LNCaP clone FGC (cell line): ENCODE measurements around the gene EVPL.

Source experiments
- DNase-seq: peaks from one replicate; pipeline ENCODE4 v3.0.0-alpha.2; 2011; ENCODE audit warnings: low read depth
- H3K4me3 ChIP-seq: 2 replicates; pipeline ENCODE4 v1.5.1; 2011; ENCODE audit warnings: mild to moderate bottlenecking, low read depth, low read length, control low read depth
- TF ChIP-seq, protein P1 (sequence below): IDR thresholded peaks from 2 replicates; pipeline ENCODE4 v1.5.1; 2012; ENCODE audit warnings: mild to moderate bottlenecking; ENCODE audit not compliant: control insufficient read depth, insufficient read depth; ENCODE audit errors: extremely low read depth

Gene EVPL

DNA sequence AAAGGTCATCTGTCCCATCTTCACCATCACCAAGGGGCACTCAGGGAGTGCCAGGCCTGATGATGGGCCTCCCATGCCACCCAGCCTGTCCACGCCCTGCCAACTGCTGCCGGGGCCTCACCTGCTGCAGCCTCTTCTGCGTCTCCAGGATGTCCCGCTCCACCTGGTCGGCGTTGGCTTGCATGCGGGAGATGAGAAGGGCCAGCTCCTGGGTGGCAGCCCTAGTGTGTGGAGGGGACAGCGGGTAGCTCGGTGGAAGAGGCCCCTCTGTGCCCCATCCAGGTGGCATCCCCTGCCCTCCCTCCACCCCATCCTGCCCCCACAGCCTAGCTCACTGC, 3.2 kb downstream of the EVPL start:
- no peak for DNase-seq
- H3K4me3 ChIP-seq = no peak overlapping the region
- TF ChIP-seq, protein P1, sequence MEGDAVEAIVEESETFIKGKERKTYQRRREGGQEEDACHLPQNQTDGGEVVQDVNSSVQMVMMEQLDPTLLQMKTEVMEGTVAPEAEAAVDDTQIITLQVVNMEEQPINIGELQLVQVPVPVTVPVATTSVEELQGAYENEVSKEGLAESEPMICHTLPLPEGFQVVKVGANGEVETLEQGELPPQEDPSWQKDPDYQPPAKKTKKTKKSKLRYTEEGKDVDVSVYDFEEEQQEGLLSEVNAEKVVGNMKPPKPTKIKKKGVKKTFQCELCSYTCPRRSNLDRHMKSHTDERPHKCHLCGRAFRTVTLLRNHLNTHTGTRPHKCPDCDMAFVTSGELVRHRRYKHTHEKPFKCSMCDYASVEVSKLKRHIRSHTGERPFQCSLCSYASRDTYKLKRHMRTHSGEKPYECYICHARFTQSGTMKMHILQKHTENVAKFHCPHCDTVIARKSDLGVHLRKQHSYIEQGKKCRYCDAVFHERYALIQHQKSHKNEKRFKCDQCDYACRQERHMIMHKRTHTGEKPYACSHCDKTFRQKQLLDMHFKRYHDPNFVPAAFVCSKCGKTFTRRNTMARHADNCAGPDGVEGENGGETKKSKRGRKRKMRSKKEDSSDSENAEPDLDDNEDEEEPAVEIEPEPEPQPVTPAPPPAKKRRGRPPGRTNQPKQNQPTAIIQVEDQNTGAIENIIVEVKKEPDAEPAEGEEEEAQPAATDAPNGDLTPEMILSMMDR = no peak

DNA sequence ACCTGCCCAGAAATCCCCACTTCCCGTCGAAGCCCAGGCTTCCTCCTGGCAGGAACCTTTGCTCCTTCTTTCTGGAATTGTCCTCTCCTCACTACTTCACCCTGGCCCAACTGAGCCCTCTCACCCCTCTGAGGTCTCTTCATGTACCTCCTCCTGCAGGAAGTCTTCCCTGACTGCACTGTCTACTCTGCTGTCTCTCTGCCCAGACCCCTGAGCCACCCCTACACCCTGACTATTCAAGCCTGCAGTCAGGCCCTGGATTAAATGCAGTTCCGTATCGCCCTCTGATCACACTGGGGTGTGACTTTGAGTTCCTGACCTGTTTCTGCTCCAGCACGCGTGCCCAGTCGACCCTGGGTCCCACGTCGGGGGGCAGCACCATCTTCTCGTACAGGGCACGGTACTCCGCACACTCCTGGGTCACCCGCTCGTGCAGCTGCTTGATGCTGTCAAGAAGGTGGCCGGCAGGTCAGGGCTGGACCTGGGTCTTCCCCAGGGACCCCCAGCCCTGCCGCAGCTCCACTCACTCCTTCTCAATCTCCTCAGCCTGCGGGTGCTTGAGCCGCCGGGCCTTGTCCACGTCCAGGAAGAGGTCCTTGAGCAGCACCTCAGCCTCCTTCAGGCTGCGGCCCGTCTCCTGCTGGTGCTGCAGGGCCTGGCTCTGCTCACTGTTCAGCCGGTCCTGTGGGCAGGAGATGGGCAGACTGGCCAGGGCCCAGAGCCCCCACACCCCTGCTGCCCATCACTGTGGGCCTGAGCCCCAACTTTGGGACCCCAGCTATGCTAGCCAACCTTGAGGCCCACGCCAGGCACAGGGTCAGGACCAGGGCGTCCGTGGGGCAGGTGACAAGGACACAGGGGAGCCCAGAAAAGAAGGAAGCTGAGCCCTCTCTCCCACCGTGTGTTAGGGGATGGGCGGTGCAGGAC, 3.9 kb downstream of the EVPL start:
- H3K4me3 ChIP-seq = no peak overlapping the region
- TF ChIP-seq, protein P1 = no peak
- DNase-seq = no peak

- TF ChIP-seq, protein P1 = no peak
- H3K4me3 ChIP-seq = no peak overlapping the region
- no peak for DNase-seq
These were observed 4.8 kb downstream of the EVPL start for GRCh38 chr17:76022285-76022684.

DNA sequence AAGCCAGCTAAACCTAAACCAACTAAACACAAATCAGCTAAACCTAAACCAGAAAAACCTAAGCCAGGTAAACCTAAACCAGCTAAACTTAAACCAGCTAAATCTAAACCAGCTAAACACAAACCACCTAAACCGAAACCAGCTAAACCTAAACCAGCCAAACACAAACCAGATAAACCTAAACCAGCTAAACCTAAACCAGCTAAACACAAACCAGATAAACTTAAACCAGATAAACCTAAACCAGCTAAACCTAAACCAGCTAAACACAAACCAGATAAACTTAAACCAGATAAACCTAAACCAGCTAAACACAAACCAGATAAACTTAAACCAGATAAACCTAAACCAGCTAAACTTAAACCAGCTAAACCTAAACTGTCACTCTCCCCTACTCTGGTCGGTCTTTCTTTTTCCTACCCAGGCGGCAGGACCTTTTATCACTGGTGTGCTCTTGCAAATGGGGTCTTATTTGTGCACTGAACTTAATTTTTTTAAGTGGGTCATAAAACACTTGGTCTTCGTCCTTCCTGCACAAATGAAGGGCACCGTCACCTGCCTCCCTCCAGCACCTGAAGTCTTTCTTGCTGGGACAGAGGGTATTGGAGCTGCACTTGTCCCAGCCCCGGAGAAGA, 7.2 kb downstream of the EVPL start:
- no peak overlapping the region for H3K4me3 ChIP-seq
- DNase-seq = no peak
- TF ChIP-seq, protein P1 = no peak

GRCh38 chr17:76018801-76019200, 8.3 kb downstream of the EVPL start:
- H3K4me3 ChIP-seq = no peak overlapping the region
- DNase-seq = no peak
- TF ChIP-seq, protein P1 = no peak

- TF ChIP-seq, protein P1 = no peak
- no peak overlapping the region for H3K4me3 ChIP-seq
- DNase-seq = no peak
These were observed 8.8 kb downstream of the EVPL start for GRCh38 chr17:76018340-76018680.
